Endometrial microvascular endothelial cells (primary cell): ENCODE measurements around the gene PLXNA2. TPM values are rescaled to one million over a fixed set of nuclear protein-coding genes. Genes with fewer than 3 reads are reported as not detected.

Source experiments
- in situ Hi-C: cut with HindIII; loops from 2 replicates; pipeline ENCODE4 v1.10.0; 2017; ENCODE audit warnings: low sequenced_read_pairs, low pct_unique_long_range_greater_than_20kb; ENCODE audit errors: inconsistent ontology term
- total RNA-seq: library from RNA; depleted of rRNA; stranded (reverse); fragments of >200 nt; gene quantifications from one replicate; pipeline ENCODE4 v1.2.3, GENCODE V29; 2015; ENCODE audit errors: inconsistent ontology term

PLXNA2 gene
- total RNA-seq, 1 donor from 2014 or later, result 83.1 TPM

DNA sequence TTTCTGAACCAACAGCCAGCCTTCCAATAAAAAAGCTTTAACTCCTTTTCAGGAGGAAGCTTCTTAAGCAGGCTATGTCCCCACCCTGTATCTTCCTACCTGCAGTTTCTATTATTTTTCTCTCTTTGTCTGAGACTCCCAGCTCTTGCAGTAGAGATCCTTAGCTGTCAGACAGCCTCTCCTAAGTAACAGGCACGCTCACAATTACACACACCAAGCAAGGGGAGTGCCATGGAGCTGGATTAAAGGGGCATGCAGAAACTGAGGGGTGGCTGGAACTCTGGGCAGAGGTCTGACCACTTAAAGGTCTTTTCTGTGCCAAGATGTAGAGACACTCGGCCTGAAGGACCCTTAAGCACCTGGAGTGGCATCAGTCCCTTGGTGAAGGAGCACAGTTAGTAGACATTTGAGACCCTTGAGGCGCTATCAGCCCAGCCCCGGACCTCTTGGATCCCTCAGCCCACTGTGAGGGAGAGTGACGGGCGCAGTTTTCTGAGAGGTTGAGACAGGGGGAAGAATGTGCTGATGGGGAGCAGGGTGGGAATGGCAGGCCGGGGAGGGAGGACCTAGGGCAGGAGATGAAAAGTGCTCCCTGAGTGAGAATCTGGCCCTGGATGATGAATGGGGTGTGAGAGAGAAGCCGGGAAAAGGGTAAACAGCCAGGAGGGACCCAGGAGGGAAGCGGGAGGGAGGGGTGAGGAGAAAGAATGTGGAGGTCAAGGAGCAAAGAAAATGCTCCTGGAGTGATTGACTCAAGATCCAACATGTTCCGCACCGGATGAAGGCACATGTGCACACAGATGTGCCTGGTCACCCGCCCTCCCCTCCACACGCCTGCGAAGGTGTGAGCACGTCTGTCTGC is 13.3 kb downstream of the PLXNA2 start:
- in situ Hi-C loops, result no loop called here

DNA sequence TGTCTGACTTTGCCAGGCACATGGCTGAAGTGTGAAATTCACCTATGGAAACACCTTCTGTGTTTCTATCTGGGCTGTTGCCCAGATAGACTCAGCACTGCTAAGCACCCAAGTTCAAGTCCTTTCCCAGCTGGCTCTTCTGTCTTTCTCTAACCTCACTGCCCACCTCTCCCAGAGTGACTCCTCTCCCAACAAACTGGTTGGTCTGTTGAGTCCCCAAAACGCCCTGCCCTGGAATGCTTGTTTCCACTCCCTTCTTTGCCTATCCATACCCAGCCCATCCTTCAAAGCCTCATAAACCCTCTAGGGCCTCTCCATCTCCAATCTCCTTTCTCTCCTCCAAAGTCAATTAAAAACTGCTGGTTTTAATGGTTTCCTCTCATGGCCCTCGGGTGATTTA is 15.6 kb downstream of the PLXNA2 start:
- in situ Hi-C loops, result no loop called here

DNA sequence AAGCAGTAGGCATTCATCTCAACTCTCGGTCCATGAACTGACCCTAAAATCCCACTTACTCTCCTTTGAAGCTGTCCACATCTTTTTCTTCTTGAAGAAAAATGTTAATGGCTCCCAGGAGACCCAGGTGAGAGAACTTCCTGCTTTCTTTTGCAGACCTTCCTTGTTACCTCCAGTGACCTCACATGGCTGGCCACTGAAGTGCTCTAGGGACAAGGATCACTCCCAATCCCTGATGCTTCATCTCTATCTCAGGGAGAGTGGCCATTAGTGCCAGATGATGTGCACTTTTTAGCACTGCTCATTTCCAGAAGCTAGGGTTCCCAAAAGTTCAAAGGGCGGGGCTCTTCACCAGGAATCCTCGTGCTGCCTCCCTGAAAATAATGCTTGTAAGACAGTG is 16.2 kb downstream of the PLXNA2 start:
- in situ Hi-C loops, result no loop called here

DNA sequence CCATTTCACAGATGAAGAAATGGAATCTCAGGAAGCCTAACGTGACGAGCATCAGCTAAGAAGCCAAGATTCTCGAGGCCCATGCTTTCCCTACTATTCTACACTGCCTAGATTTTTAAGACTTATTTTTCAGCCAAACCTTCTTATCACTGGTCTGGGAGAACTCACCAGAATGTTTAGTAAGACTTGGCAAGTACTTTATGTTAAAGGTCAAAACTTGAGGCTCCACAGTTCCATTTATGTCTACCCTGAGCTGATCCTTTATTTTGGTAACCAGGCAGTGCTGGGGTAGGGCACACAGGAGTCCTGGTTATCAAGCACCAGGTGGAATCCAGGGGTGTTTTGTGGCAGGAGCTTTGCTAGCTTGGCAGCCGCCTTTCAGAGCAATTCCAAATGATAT is 16.8 kb downstream of the PLXNA2 start:
- in situ Hi-C loops, result no loop called here

DNA sequence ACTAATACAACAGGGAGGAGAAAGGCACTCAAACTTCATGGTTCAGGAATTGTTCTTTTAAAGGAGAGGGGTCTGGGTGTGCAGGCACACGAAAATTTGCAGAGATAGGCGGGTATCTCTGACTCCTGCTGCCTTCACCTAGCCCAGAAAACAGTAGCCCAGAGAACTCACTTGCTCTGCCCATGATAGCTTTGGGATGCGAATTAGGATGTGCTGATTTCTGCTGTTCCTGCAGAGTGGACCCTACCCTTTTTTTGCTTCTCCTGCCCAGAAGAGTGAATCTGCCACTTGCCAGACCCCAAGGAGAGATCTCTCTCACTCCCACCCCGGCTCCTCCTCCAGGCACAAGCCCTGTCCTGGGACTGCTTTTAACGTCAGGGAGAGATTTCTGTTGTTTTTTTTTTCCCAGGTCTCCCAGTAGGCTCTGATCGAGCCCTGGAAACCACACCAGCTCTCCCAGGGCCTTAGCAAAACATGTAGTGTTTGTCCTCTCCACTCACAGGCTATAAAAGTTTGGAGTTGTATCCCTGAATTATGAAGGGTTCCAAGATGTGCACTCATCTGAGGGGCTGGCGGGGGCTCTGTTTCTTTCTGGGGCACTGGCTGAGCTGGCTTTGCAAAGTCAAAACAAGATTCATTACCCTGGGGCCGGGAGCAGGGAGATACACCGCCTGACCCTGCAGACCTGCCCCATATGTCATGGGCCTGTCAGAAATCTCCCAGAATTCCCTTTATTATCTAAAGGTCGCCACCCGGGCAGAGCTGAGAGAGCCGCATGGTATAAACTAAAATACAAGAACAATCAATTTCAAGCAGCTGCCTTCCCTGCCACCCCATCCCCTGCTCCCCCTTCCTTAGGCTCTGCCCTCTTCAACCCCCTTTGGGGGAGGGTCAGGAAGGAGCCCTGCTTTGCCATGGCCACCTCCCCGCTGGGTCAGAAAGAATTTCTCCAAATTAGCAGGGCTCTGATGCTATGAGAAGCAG is 17.9 kb downstream of the PLXNA2 start:
- in situ Hi-C loops, result no loop called here

DNA sequence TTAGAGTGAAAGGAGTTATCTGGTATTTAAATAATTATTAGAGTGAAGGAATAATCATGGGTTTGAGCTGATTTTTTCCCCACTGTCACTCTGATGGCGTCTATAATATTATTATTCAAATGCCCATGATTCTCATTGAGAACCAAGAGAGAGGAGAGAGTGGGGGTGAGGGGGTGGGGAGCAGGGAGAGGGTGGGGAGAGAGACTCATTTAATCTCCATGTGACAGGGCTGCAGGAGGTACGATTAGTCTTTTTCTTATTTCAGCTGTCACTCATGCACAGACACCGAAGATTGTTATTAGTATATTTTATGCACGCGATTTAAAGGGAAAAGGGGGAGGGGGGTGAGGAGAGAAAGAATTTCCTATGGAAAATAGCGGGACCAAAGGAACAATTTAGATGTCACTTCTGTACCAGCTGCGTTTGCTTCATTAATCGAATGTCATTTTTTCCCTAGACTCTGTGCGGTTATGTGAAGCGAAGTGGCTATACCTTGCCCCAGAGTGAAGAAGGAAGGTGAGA is 19.9 kb downstream of the PLXNA2 start:
- in situ Hi-C loops, result no loop called here

DNA sequence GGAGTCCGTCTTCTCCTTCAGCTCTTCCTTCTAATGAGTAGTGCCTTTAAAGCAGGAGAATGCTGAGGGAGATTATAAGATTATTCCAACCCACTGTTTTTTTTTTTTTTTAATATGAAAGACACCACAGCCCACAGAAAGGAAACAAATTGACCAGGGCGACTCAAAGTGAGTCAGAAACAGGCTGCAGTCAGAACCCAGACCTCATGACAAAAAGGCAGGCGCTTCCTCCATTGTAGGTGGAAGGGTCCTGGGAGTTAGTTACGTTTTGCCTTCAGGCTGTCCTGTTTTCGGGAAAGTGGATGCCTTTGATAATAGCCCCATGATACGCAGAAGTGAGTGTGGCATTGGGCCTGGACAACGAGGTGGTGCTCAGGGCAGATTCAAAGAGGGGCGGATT is 21.0 kb downstream of the PLXNA2 start:
- in situ Hi-C loops, result no loop called here

DNA sequence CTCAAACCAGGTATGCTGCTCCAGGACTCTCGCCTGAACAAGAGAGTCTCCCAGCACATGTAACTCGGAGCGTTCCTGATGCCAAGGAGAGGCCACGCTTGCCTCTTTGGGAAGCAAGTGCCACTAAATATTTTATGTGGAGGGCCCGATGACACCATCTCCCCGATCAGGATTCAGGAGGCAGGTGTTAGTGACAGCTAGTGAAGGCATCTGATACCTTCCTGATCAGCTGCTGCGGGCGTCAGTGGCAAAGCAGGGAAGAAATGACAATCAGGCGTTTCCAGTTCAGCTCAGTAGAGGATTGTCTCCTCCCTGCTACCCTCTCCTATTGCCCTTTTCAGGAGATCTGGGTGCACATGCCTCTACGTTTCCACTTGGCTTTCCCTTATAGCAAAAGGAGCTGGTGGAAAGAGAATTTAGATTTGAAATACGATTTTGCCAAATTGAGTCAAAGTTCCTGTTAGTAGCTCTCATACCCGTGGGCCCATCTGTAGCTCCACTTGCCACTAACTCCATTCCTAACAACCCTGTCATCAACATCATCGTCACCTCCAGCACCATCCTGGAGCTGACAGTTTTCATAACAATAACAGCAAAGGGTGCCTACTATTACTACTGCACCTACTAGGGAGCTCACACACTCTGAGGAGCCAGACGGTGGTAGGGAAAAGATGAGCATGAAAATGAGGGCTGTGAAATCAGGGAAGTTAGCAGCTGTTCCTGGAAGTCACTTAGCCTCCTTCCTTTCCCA is 21.6 kb downstream of the PLXNA2 start:
- in situ Hi-C loops, result no loop called here

DNA sequence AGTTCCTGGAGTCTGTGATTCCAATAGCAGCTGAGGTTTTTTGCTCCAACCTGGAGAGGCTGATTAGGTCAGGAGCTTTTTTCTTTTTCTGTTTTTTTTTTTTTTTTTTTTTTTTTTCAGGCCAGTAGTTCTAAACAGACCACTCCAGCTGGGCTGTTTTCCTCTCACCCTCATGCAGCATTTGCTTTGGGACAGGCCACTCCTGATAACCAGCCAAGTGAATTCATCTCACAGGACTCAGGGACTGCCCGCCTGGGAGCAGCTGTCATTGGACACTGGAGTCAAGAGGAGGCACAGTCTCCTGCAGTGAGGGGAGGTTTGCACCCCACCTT is 22.9 kb downstream of the PLXNA2 start:
- in situ Hi-C loops, result no loop called here

DNA sequence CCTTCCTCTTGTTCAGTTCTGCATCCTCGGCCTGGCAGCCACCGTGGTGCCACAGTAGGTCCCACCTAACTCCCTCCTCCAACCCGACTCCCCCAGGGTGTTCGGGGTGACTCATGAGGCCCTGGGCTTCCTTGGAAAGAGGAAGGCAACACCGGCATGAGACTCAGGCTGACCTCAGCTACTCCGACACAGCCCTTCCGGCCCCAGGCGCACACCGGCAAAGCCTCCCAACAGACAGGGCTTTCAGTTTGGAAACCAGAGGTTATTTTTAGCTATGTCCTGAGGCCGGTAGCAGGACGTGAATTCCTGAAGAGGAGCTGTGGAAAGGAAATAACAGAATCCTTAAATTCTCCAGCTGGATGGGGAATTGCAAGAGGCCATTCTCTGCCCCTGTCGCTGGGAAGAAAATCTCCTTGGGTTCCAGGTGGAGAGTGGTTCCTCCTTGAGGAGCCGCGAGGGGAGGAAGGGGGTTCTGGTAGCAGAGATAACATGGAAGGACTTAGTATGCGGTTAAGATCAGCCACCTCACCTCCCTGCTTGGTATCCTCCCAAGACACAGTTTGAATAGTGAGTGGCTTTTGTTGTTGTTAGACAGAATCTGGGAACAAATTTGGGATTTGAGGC is 24.4 kb downstream of the PLXNA2 start:
- in situ Hi-C loops, result no loop called here

DNA sequence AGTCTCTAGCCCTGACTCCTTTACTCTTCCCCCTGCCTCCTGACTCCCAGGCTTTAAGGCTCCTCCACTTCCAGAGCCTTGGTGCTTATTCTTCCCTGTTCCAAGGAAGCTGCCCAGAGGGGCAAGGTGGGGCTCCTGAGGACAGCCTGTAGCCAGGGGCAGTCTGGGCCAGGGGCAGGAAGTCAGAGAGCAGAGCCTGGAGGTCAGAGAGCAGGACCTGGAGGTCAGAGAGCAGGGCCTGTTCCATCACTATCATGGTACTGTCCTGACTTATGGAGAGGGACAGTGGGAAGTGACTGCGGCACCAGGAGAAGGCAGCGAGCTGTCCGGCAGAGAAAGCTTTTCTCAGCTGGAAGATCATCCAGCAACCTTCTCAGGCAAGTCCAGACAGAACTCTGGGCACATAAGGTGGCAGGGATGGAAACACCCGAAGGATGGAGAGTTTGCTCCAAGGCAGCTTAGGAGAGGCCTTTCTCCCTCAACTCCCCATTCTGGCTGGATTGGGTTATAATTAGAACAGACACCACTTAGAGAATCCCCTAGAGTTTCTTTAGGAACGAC is 25.0 kb downstream of the PLXNA2 start:
- in situ Hi-C loops, result no loop called here

DNA sequence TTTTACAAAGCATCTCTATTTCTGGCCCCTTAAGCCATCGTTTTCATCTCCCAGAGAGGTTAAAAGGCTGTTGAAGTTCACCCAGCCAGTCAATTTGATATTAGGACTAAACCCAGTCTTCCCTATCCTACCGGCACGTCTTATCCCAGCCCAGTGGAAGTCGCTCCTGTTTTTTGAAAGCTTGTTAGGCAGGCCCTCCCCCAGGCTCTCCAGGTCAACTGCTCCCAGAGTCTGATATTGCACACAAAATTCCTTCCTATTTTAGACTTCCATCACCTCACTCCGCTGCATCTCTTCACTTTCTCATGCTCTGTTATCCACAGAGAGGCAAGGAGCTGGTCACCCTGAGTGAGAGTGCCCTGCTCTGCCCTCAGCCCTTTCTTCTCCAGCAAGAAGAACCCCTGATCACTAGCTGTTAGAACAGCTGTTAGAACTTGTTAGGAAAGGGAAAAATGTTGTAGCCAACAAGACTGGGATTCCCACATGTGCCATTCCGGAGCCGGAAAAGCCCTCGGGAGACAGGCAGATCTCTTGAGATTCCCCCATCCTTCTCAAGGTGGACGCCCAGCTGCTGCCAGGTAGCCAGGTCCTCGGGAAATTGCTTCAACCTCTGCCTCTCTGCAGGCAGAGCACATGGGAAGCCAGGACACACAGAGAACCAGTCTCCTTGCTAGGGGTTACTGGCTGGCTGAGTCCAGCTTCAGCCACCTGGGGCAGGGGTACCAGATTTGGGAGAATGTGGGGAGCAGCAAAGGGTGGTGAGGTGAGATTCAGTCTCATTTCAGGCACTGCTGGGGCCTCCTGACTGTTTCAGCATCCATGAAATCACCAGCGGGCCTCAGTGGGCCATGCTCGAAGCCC is 25.7 kb downstream of the PLXNA2 start:
- in situ Hi-C loops, result no loop called here

DNA sequence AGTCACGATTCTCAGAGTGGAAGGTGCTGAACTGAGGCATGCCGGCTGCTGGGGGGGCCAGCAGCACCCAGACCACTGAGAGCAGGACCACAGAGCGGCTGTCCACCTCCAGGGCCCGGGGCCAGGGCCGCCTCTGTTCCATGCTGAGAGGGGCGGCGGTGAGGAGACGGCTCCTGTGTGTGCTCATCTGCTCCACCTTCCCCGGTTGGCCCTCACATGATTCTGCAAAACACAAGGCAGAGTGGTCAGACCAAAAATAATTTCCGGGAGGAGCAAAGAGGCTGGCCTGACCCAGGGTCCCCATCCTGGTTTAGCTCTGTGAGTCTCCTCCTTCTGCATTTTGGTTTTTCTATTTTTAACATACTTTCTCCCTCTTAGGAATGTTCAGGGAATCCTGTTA is 26.4 kb downstream of the PLXNA2 start:
- in situ Hi-C loops, result no loop called here

DNA sequence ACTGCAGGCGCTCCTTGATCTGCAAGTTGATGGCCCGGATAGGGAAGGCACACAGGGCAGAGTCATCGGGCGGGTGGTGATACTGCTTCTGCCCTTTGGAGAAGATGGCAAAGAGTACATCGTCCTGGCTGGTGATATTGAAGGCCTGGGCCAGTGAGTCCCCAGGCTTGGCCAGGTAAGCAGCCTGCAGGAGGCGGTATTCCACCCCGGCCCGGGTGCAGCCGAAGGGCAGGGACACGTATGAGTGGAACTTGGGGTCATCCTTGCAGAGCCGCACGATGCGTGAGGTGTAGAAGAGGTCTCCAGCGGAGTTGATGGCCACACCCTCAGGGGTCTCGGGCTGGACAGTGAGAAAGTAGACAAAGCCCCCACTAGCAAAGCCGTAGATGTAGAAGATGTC is 27.4 kb downstream of the PLXNA2 start:
- in situ Hi-C loops, result no loop called here

DNA sequence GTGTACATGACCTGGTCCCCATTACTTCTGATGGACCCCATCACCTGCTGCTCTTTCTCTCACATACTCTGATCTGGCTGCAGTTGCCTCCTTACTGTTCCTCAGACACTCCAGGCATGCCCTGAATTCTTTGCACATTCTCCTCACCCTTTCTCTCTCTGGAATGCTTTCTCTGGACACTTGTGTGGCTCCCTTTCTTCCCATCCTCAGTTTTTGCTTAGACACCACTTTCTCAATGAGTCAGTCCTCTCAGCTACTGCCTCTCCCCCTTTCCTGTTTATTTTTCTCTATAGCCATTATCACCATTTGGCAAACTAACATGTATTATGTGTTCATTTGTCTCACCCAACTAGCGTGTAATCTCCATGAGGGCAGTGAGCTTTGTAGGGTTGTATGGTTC is 28.1 kb downstream of the PLXNA2 start:
- in situ Hi-C loops, result no loop called here

DNA sequence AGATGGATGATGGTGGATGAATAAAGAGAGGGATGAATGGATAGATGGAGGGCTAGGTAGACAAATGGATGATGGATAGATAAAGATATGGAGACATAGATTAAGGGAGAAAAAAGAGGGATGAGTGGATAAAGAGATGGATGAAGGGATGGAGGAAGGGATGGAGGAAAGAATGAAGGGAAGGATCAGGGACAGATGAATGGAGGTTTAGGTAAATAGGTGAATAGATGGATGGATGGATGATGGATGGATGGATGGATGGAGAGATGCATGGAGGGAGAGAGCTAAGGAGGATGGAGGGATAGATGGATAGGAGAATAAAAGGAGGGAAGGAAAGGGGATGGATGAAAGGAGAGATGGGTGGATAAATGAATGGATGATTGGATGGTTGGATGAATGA is 28.8 kb downstream of the PLXNA2 start:
- in situ Hi-C loops, result no loop called here

DNA sequence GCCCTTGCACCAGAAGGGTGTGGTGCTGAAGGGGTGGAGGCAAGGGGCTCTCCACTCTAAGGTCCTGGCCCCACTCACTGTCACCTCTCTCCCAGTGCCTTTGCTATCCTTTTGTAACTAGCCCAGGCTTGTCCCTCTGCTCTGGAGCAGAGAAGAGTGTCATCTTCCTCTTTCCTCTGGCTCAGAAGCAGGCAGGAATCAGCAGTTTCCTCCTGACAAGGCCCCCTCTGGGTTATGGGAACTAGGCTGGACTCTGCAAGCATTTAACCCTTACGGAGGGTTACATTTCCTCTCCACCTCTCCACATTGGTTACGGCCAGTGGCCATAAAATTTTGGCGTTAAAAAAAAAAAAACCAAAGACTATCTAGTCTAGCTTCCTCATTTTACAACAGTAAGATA is 30.4 kb downstream of the PLXNA2 start:
- in situ Hi-C loops, result no loop called here

DNA sequence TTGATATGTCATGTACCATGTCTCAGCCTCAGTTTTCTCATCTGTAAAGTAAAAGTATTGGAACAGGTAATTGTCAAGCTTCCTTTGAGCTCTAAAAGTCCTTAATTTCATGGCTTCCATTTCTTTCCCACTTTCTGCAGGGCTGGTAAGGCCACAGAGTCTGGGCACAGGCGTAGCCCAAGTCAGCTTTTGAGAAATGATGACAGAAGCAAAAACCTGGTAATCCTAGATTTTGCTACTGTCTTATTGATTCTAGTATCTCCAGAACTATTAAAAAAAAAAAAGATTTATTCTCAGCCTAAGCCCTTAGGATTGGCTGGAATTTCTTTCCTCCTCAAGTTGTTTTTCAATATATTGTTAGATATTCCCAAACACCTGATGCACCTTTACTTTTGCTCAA is 31.3 kb downstream of the PLXNA2 start:
- in situ Hi-C loops, result no loop called here
